ENCODE measurements around the gene ABCD2.
A peak's percentile ranks its signal among the peaks of the same experiment; 100 is the strongest.
"Not testable (repeated sequence)": the region's sequence is repeated elsewhere in the genome, so short reads cannot be mapped to it uniquely, and the experiment has no call there.

Gene ABCD2

DNA sequence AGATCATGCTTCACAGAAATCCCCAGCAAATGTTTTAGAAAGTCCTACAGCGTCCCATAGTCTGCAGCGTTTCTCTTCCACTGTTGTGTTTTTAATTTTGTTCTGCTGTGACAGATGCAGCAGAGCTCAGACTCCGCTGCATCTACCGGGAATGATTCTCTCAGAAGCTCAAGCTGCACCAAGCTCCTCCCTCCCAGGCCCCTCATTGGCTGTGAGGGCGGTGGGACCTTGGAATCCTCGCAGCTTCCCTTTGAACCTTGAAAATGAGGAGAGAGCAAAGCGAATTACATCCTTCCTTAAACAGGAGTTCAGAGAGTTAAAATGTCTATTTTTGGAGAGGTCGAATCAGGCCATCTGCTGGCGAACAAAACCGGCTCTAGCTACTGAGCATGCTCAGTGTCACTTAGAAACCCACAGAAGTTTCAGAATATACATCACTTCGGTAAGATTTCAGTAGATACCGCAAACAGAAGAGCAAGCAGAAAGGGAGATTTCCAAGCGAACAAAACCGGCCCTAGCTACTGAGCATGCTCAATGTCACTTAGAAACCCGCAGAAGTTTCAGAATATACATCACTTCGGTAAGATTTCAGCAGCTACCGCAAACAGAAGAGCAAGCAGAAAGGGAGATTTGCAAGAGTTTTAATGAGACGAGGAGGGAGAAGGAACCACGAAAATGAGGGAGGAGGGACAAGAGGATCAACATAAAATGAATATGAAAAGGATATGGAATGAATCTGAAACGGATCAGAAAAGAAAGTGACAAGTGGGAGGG, at the start of gene ABCD2:
Gene ABCD2 (minus strand): TSS at position 144 of the 774 bp plus-strand sequence. CDS start 188 bp downstream, outside the sequence.
- peak; percentile 77 for DNase-seq

DNA sequence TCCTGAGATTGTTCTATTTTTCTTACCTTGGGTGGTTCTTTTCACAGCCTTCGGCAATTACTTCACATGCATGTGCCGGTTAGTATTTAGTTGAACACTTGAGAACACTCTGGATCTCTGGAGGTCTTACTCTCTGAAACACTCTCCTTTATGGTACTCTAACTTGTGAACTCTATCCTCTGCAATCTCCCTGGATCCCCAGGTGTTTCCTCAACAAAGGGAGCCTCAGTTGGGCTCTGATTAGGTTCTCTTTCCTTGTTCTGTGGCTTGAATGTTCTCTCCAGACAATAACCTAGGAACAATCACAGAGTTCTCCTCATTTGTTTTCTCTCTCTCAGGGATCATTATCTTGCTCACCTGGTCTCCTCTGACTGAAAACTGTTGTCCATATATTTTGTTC, 40.5 kb upstream of the ABCD2 start:
- no peak for DNase-seq

DNA sequence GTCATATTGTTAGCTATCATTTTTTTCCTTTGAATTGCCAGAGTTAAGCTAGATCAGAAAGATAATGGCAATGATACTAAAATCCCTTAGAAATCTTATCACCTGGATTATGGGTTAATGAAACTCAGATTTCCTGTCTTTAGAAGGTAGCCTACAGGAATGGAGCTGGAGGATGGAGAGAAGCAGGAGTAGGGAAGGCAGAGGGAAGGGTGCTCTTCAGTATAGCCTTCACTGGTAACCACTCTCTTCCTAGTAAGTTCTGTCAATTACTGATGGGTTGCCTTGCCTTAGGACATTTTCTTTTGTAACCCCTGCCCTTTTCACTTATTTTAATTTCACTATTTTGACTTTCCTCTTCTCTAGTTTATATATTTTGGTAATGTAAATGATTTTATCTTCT, 27.8 kb upstream of the ABCD2 start:
- no peak for DNase-seq

DNA sequence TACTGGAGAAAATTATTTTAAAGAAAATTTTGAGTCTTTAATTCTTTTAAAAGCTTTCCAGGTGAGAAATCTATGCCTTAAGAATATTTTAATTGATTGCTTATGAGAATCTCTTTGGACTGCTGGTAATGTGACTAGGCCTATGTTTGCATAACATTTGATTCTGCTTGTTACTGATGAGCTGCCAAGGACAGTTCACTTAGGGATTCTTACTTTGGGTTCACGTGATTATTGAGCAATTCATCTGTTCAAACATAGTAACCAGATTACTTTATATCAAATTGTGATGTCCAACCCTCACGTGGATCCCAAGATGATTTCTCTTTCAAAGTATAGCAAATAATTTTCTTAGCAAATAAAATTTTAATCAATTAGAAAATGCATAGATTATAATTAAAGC, 27.4 kb upstream of the ABCD2 start:
- DNase-seq, result no peak

DNA sequence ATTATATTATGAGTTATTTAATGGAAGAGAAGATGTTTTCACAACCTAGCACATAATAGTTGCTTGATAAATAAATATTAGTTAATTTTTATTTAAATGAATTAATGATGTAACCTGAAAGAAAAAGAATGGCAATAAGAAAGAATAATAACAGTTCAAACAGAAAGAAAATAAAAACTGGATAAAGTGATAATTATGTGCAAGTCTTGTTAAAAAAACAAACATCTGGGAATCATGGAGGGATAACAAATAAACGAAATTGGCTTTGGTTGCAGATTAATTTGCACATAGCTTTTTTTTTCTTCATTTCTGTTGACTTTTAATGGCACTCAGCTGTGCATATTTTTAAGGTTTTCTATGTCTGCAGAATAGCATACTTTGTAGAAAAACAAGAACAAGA, 23.4 kb upstream of the ABCD2 start:
- DNase-seq, result no peak

DNA sequence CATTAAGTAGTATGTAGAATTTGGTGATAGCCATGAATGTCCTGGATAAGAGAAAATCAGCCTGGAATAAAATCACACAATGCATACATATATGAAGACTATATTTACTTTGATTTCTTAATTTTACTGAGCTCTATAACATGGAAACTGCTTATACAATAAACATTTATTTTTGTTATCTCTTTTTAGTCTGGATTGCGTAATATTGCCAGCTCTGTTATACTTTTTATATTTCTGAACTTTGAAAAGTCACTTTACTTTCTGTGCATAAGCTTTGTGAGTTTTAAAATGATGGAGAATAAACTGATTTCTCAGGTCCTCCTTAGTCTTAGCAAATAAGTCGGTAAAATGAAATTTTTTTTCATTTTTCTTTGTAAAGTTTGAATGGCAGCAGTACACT, 19.2 kb upstream of the ABCD2 start:
- no peak for DNase-seq

DNA sequence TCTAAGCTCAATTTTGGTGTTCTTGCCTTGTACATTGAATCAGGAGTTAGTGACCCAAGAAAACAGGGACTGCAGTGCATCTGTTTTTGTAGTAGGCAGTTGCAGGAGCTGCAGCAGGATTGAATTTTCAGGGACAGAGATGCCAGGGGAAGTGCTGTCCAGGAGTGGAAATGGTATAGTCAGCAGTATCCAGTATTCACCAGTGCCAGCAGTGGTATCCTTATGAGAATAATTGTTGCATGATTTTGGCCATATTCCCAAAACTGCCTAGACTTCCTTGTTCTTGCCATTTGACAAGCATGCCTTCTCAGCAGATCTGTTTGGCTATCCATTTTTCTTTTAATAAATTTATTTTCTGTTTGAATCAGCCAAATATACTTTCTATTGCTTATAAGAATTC, 18.6 kb upstream of the ABCD2 start:
- DNase-seq, result no peak

DNA sequence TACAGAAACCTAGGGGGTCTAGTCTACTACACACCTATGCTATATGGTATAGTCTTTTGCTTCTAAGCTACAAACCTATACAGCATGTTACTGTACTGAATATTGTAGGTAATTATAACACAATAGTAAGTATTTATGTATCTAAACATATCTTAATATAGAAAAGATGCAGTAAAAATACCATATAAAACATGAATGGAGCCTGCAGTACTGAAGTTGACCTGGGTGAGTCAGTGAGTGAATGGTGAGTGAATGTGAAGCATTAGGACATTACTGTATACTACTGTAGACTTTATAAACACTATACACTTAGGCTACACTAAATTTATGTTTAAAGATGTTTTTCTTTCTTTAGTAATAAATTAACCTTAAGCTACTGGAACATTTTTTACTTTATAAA, 13.1 kb upstream of the ABCD2 start:
- DNase-seq, result no peak

DNA sequence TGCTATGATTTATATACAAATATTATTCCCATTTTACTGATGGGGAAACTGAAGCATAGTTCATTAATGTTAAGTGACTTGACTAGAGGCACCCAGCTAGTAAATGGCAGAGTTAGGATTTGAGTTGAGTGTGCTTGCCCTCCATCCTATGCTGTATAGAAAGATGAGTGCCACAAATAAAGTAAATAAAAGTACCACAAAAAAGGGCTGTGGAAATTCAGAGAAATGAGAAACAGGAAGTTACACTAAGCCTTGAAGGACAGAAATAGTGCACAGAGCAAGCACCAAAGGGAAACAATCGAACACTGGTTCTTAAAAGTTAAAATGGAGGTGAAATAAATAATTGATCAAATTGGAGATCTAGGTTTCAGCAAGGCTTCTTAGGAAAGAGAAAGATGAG, 9.2 kb upstream of the ABCD2 start:
- DNase-seq, result no peak

DNA sequence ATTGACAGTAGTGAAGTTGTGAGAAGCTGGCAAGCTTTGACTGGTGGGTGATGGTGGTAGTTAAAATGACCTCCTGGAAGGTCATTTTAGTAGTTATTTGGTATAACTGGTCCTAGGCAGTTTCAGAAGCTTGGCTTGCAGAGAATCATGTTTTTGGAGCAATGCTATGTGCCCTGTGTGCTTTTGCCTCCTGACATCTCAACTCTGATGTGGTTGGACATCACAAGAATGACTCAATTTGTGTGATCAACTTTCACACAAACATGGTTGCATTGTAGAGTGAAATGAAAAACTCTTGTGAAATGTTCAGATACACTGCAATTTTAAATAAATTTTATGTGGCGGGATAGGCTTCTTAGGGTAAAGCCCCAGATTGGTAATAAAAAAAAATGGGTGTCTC, 8.3 kb upstream of the ABCD2 start:
- no peak for DNase-seq

DNA sequence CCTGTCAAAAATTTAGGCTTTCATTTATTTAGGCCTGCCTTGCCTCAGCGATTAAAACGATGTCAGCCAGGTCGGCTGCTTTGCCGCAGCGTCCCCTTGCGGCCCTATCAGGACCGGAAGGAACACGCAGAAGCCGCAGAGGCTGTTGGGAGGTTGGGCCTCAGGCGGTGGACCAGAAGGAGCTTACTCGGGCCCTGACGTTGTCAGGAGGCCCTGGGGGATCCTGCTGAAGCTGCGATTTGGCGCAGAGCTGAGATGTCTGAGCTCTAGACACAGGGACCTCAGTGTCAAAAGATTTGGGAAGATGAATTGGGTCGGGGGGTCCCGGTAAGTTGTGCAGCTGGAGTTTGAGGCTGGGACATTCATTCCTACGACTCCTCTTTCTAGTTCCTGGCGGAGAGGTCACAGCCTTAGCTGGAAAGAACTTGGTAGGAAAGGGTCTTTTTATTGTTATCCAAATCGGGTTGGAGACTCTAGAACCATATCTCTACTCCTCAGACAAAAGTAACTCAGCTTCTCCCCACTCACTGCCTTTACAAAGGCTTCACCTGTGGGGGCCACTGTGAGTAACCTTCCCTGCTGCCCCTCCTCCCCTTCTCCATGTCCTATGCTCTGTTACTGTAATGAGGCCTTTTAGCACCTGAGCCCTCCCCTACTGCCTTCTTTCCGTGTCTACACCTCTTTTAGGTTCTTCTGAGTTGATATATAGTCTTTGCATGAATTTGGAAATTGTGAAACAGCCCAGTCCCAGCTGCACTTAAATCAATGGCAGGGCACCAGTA, 6.6 kb upstream of the ABCD2 start:
- DNase-seq, result no peak

DNA sequence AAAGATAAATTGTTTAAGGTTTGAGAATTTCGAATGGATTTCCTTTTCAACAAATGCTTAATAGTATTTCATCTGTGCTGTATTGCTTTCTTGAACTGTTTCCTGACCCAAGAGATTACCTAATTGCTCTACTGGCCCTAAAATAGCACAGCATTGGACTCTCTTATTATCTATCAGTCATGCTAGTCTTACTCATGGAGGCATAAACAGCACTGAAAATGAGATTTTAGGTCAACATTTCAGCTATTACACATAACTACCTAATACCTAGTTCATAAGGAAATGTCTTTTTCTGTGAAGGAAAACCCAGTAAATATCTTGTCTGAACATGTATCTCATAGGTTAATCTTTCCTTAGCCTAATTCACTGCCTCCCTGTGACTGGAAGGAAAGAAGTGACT, 4.3 kb upstream of the ABCD2 start:
- DNase-seq, result no peak

DNA sequence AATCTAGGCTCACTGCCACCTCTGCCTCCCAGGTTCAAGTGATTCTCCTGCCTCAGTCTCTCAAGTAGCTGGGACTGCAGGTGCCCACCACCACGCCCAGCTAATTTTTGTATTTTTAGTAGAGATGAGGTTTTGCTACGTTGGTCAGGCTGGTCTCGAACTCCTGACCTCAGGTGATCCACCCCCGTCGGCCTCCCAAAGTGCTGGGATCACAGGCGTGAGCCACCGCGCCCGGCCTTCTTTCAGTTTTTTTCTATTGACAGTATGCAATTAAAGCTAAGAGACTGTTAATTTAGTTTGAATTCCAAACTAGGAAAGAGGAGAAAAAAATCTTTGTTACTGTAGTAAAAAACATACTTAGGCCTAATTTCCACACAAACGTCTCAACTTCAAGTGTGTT, 3.6 kb upstream of the ABCD2 start:
- DNase-seq, result not testable (repeated sequence)

DNA sequence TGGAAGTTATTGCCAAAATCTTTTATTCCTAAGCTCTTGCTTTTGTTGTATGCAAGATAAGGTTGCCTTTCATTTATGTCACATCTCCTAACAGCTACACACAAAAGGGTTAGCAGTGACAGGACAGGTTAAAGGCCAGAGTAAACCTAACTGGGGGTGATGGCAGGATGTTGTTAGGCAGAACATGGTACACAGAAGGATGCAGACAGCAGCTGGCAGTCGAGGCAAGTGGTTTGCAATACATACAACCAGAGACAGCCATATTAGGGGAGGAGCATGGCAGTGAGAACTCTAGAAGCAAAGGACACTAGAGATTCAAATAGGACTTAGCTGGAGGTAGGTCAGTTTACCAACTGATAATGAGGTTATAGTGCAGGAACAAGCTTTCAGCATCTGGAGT, 2.7 kb upstream of the ABCD2 start:
- DNase-seq, result no peak

DNA sequence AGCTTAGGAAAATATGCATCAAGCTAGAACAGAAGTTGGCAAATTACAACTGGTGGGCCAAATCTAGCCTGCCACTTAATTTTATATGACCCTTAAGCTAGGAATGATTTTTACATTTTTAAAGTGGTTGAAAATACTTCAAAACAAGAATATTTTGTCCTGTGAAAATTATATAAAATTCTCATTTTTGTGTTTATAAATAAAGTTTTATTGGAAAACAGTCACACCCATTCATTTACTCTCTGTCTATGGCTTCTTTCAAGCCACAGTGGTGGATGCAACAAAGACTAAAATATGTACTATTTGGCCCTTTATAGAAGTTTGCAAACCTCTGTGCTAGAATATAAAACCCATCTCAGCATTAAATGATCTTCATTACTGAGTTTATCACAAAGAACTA, 2.1 kb upstream of the ABCD2 start:
- DNase-seq, result no peak

DNA sequence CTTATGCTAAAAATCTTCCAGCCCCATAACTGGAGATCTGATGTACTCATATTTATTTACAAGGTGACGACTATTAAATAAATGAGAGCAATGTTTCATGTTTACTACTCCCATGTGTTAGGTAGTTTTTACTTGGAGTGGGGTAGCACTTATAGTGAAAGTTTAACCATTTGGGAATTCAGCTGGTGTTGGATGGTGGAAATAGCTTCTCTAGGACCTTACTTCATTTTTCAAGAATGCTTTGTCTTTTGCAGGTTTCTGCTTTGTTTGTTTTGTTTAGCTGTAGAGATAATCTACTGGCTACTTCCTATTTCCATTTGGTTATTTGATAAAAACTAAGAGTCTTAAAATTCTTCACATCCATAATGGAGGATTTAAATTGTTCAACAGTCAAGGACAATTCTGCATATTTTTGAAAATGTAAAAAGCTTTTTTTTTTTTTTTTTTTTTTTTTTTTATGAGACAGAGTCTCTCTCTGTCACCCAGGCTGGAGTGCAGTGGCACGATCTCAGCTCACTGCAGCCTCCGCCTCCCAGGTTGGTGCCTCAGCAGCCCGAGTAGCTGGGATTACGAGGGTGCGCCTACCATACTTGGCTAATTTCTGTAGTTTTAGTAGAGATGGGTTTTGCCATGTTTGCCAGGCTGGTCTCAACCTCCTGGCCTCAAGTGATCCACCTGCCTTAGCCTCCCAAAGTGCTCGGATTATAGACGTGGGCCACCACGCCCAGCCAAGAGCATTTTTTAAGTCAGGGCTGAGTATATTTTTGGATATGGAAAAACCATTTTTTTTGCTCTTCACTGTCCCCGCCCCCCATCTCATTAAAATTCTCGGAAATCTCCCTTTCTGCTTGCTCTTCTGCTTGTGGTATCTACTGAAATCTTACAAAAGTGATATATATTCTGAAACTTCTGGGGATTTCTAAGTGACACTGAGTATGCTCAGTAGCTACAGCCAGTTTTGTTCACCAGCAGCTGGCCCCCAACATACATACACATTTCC, 1.4 kb upstream of the ABCD2 start:
- DNase-seq, result no peak

DNA sequence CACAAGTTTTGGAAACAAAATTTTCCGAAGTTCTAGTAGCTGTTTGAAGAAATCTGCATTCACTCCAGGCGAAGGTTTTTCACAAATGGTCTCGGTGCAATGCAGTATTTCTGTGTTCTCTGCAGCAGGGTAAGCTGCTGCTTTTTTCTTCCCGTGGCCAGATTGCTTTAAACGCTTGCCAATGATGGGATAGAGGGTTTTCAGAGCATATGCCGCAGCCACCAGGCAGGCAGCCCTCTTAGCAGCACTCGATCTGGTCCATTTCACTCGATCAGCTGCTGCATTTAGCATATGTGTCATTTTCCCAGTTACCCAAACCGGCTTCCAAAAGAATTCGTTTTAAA, 315 bp downstream of the ABCD2 start:
- peak; percentile 59 for DNase-seq

DNA sequence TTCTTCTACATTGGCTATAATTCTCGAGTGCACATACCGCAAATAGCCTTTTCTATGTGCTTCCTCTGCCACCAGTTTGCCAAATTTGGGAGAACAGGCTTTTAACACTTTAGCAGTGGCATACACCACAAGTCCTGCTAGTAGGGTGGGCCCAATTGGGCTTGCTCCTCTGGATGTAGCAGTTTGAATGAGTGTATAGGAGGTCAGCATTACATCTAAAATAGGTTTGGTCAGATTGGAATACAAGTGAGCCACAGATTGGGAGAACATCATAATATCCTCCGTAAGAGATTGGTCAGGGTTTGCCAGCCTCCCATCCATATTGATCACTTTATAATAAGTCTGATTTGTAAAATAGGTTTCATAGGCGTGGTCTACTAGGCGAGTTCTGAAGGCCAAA, 902 bp downstream of the ABCD2 start:
- no peak for DNase-seq

DNA sequence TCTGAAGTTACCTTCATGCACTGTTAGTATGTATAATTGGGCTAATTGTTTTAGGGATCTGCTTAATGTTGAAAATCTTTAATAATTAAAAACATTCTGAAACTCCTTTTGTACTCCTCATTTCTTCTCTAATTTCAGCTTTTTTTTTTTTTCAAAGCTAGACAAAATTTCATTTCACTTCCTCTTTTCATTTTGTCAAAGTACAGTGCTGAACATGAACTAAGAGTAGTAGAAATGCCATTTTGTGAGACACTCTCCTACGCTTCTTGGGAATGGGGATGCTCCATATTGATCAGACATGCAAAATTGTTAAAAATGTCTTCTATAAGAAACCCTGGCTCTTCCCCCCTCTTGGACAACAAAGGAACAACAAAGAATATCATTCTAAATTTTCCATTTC, 1.7 kb downstream of the ABCD2 start:
- no peak for DNase-seq

DNA sequence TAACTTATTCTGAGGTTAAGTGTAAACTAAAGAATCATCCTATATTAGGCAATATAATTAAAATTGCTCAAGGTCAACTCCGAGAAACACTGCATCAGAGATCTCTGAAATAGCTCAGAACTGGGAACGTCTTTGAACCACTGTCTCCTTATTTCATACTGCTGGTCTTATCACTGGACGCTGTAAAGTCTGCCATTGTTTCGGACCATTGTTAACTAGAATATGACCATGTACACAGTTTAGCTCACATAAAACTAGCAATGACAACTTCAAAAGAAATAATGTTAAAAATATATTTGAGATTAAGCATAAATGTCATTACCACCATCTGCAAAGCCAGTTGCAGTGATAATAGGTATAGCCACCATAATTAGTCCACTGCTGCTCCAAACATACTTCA, 2.9 kb downstream of the ABCD2 start:
- DNase-seq, result no peak

DNA sequence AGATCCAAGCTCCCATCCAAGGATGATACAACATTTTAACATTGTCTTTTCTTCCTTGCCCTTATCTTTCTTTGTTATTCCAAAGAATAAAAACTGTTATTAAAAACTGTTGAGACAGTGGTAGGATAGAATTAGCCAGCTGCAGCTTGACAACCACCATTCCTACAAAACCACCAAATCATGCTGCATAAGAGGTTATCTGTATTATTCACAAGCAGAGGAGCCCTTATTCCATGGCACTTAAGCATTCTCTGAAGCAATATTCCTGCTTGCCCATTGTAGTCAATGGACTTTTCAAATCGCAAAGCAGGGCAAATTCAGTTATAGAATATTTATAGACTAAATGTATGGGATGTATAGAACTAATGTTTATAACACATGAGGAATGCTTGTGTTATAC, 3.4 kb downstream of the ABCD2 start:
- no peak for DNase-seq

DNA sequence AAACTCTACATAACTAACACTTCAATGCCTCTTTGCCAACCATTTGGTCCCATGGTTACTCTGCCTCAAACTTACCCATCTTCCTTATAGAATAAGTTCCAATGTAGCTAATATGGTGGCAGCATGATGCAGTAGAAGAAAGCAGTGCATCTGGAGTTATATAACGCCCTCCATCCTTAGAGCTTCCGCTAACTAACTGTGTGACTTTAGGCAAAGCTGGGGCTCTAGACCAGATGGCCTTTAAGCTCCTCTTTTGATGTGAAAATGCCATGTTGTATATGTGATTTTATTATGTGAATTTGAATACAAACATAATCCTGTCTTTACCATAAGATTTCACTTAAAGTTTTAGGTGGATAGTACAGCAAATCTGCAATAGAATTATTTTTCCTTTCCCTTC, 6.1 kb downstream of the ABCD2 start:
- no peak for DNase-seq

DNA sequence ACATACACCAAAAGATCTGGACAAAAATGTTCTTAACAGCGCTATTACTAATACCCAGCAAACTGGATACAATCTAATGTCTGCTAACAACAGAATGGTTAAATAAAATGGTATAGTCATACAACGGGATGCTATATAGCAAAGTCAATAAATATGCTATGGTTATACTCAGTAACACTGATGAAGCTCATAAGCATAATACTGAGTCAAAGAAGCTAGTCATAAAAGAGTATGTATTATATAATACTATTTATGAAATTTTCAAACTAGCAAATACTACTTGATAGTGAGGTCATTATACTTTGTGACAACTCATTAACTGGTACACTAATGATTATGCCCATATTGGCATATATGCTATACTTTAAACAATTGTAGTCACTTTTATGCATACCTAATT, 7.4 kb downstream of the ABCD2 start:
- DNase-seq, result no peak

DNA sequence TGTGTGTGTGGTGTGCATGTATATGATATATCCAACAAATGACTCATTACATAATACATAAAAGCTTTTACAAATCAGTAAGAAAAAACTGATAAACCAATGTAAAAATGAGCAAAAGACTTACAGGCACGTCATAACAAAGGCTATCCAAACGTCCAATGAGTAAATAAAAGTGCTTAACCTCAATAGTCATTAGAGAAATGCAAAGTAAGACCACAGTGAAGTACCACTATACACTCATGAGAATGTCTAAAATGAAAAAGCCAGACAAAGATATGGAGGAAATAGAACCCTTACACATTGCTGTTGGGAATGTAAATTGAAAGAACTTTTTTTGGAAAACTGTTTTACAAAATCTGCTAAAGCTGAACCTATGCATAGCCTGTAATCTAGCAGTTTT, 7.8 kb downstream of the ABCD2 start:
- no peak for DNase-seq
